DOHH2 (cell line): Measurements from ENCODE around the gene PSMD8.

Experiments
- H3F3A ChIP-seq: fragments of 200-600 bp; sonication (generic), shearing (Covaris generic); 2 replicates; pipeline ENCODE4 v1.6.0; 2016; ENCODE audit warnings: antibody characterized with exemption, mild to moderate bottlenecking; ENCODE audit not compliant: control insufficient read depth, insufficient read depth
- H3K27ac ChIP-seq: fragments of 200-600 bp; sonication (generic); 2 replicates; pipeline ENCODE4 v1.5.1; 2014; ENCODE audit warnings: low read depth, mild to moderate bottlenecking, low read length, moderate library complexity
- H3K27me3 ChIP-seq: fragments of 200-600 bp; sonication (generic); 2 replicates; pipeline ENCODE4 v1.6.1; 2014; ENCODE audit warnings: mild to moderate bottlenecking, low read length, mixed read lengths; ENCODE audit not compliant: control insufficient read depth
- H3K36me3 ChIP-seq: fragments of 200-600 bp; sonication (generic); 2 replicates; pipeline ENCODE4 v1.6.1; 2014; ENCODE audit warnings: mild to moderate bottlenecking, low read length, moderate library complexity, mixed read lengths; ENCODE audit not compliant: control insufficient read depth
- H3K4me1 ChIP-seq: fragments of 200-600 bp; sonication (generic); 2 replicates; pipeline ENCODE4 v1.6.1; 2014; ENCODE audit warnings: mild to moderate bottlenecking, low read length, mixed read lengths; ENCODE audit not compliant: control insufficient read depth
- H3K4me2 ChIP-seq: fragments of 200-600 bp; sonication (generic); 2 replicates; pipeline ENCODE4 v1.6.0; 2014; ENCODE audit warnings: mild to moderate bottlenecking, low read length, moderate library complexity
- H3K4me3 ChIP-seq: fragments of 200-600 bp; sonication (generic); 2 replicates; pipeline ENCODE4 v1.5.1; 2014; ENCODE audit warnings: mild to moderate bottlenecking, low read length, mixed read lengths
- H3K79me2 ChIP-seq: fragments of 200-600 bp; sonication (generic); 2 replicates; pipeline ENCODE4 v1.6.1; 2014; ENCODE audit warnings: mild to moderate bottlenecking, low read length, mixed read lengths; ENCODE audit not compliant: control insufficient read depth
- H3K9me2 ChIP-seq: fragments of 200-600 bp; sonication (generic); replicated peaks from 2 replicates; pipeline ENCODE4 v1.6.1; 2014; ENCODE audit warnings: mild to moderate bottlenecking, low read length, mixed read lengths; ENCODE audit not compliant: control insufficient read depth
- H3K9me3 ChIP-seq: fragments of 200-600 bp; sonication (generic); 2 replicates; pipeline ENCODE4 v1.6.1; 2014; ENCODE audit warnings: antibody characterized with exemption, low read length, mixed read lengths; ENCODE audit not compliant: control insufficient read depth, insufficient read depth
- H4K20me1 ChIP-seq: fragments of 200-600 bp; sonication (generic); 2 replicates; pipeline ENCODE4 v1.6.0; 2014; ENCODE audit warnings: low read depth, mild to moderate bottlenecking, antibody characterized with exemption, low read length, moderate library complexity; ENCODE audit not compliant: control insufficient read depth, insufficient read depth
- EZH2phosphoT487 ChIP-seq: fragments of 200-600 bp; sonication (generic); IDR thresholded peaks from 2 replicates; pipeline ENCODE4 v1.6.1; 2017; ENCODE audit warnings: borderline replicate concordance, mild to moderate bottlenecking, antibody characterized with exemption, low read length, moderate library complexity, mixed read lengths
- TF ChIP-seq, protein P1 (sequence below): fragments of 200-600 bp; sonication (generic); IDR thresholded peaks from one replicate; pipeline ENCODE4 v1.5.1; 2014; ENCODE audit warnings: antibody characterized with exemption, mild to moderate bottlenecking, low read depth, low read length; ENCODE audit not compliant: poor library complexity, severe bottlenecking

PSMD8 gene

DNA sequence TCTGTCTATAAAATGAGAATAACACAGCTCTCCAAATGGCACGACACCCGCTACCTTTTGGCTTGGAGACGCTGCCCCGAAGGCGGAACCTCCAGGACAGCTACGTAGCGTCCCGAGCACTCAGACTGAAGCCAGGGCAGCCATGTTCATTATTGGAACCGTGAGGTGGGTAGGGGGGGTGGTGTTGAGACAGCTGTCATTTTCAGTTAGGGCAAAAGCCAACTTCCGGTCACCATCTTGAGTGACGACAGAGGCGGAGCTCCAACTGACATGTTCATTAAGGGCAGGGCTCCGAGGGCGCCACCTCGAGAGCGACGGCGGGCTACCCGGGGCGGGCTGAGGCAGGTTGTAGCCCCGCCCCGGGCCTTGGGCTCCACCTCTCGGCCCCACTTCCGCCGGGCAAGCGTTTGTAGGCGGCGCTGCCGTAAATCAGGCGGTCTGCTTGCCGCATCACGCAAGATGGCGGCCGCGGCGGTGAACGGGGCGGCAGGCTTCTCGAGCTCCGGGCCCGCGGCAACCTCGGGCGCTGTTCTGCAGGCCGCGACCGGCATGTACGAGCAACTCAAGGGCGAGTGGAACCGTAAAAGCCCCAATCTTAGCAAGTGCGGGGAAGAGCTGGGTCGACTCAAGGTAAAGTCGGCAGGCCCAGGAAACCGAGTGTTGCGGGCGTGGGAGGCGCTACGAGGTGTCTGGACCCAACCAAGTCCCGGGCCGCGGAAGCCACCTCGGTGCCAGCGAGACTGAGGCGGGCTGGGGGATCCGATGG is at the start of gene PSMD8:
PSMD8 (plus strand) TSS at position 240 of the 766 bp plus-strand sequence; CDS start at position 271, 31 bp downstream.
- Histone ChIP-seq H3K27ac (peak within 1 kb of the TSS; percentile 56), H3K4me2 (peak within 1 kb of the TSS; percentile 99), H3K36me3 (peaks cover 32% of the 10 kb centered on the region), H3K9me3 (no peaks in the 10 kb centered on the region), H4K20me1 (no peaks in the 10 kb centered on the region; the same call in 1 of the 2 replicates), H3F3A (no peaks in the 10 kb centered on the region), H3K9me2 (no peaks in the 10 kb centered on the region), H3K27me3 (no peaks in the 10 kb centered on the region; the same call in none of the 2 replicates), H3K79me2 (peaks cover 41% of the 10 kb centered on the region), H3K4me3 (peak within 1 kb of the TSS; percentile 96), H3K4me1 (peaks cover 18% of the 10 kb centered on the region)
- TF ChIP-seq EZH2phosphoT487: no peak
- TF ChIP-seq, protein P1, sequence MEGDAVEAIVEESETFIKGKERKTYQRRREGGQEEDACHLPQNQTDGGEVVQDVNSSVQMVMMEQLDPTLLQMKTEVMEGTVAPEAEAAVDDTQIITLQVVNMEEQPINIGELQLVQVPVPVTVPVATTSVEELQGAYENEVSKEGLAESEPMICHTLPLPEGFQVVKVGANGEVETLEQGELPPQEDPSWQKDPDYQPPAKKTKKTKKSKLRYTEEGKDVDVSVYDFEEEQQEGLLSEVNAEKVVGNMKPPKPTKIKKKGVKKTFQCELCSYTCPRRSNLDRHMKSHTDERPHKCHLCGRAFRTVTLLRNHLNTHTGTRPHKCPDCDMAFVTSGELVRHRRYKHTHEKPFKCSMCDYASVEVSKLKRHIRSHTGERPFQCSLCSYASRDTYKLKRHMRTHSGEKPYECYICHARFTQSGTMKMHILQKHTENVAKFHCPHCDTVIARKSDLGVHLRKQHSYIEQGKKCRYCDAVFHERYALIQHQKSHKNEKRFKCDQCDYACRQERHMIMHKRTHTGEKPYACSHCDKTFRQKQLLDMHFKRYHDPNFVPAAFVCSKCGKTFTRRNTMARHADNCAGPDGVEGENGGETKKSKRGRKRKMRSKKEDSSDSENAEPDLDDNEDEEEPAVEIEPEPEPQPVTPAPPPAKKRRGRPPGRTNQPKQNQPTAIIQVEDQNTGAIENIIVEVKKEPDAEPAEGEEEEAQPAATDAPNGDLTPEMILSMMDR: peak; percentile 41

DNA sequence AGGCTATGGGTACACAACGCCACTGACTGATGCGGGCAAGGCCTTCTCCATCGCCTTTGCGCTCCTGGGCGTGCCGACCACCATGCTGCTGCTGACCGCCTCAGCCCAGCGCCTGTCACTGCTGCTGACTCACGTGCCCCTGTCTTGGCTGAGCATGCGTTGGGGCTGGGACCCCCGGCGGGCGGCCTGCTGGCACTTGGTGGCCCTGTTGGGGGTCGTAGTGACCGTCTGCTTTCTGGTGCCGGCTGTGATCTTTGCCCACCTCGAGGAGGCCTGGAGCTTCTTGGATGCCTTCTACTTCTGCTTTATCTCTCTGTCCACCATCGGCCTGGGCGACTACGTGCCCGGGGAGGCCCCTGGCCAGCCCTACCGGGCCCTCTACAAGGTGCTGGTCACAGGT is 47.8 kb upstream of the PSMD8 start:
- H3K27me3 ChIP-seq: no peaks in the 10 kb centered on the region
- no peak overlapping the region for H3K27ac ChIP-seq
- H3F3A ChIP-seq: no peaks in the 10 kb centered on the region
- H3K36me3 ChIP-seq: peaks cover 3% of the 10 kb centered on the region; the same call in 1 of the 2 replicates
- H3K9me2 ChIP-seq: no peaks in the 10 kb centered on the region
- no peaks in the 10 kb centered on the region for H4K20me1 ChIP-seq
- H3K4me3 ChIP-seq: no peak overlapping the region
- H3K4me2 ChIP-seq: no peak overlapping the region
- no peaks in the 10 kb centered on the region for H3K9me3 ChIP-seq
- no peaks in the 10 kb centered on the region for H3K4me1 ChIP-seq
- TF ChIP-seq EZH2phosphoT487: no peak
- TF ChIP-seq, protein P1: no peak
- no peaks in the 10 kb centered on the region for H3K79me2 ChIP-seq

DNA sequence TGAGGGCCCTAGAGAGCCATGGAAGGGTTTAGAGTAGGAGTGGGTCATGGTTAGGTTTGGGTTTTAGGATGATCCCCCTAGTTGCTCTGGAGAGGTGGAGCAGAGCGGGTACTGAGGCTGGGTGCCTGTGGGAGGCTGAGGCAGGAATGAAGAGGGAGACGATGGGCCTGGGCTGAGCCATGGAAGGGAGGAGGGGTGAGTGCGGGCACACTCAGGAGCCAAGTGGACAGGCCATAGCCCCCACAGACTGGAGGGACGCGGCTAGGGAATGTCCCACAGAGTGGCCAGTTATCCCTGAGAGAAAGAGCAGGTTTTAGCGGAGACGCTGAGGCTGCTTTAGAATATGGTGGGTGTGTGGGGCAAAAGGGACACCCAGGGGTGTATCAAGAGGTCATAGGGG is 44.7 kb upstream of the PSMD8 start:
- Histone ChIP-seq H3K4me3 (no peak overlapping the region), H3K36me3 (peaks cover 3% of the 10 kb centered on the region; the same call in 1 of the 2 replicates), H3K27me3 (no peaks in the 10 kb centered on the region), H3K4me1 (no peaks in the 10 kb centered on the region), H3K79me2 (no peaks in the 10 kb centered on the region), H3K9me3 (no peaks in the 10 kb centered on the region), H3K9me2 (no peaks in the 10 kb centered on the region), H3K4me2 (no peak overlapping the region), H3F3A (no peaks in the 10 kb centered on the region), H3K27ac (no peak overlapping the region), H4K20me1 (no peaks in the 10 kb centered on the region)
- TF ChIP-seq, protein P1: no peak
- TF ChIP-seq EZH2phosphoT487: no peak
